ENCODE measurements around the gene QTRT2.
A peak's percentile ranks its signal among the peaks of the same experiment; 100 is the strongest.

The QTRT2 gene

GRCh38 chr3:114057011-114057347 is 442 bp downstream of the QTRT2 start:
- no peaks in the 10 kb centered on the region for H3K4me1 ChIP-seq (ENCODE audit: control insufficient read depth, insufficient read depth, low read length)
- H3K4me3 ChIP-seq (ENCODE audit: low read depth, low read length), result peak overlapping the region; percentile 86
- CTCF ChIA-PET, result no interaction called here
- POLR2A ChIA-PET, result no interaction called here
- H3K27ac ChIP-seq (ENCODE audit: extremely low read depth, low read depth, low read length), result no peak overlapping the region
- no peaks in the 10 kb centered on the region for H3K9me3 ChIP-seq (ENCODE audit: control insufficient read depth, insufficient read depth, low read depth, low read length)
- 0 out of 2 replicates have a peak, but pooled peaks have one; percentile 5 for TF ChIP-seq ZBTB48 (tag by site-specific recombination; IDR thresholded peaks at IDR 0.05)
- TF ChIP-seq ZNF24 (tag by site-specific recombination; IDR thresholded peaks at IDR 0.05), result no peak
- no peak for TF ChIP-seq ZNF521 (tag by site-specific recombination; IDR thresholded peaks at IDR 0.05)
- peak; percentile 3; the same call in 1 of the 2 replicates for TF ChIP-seq SCRT2 (tag by site-specific recombination; IDR thresholded peaks at IDR 0.05)
- TF ChIP-seq ZBTB1 (tag by site-specific recombination; IDR thresholded peaks at IDR 0.05), result no peak
- TF ChIP-seq ZFP69B (tag by site-specific recombination; IDR thresholded peaks at IDR 0.05), result 0 out of 2 replicates have a peak, but pooled peaks have one; percentile 2
- H3K36me3 ChIP-seq (ENCODE audit: control insufficient read depth in 2 of 2, insufficient read depth in 1 of 2, low read length in 2 of 2), result peaks cover 0 to 12% of the 10 kb centered on the region in 2 experiments; a peak in 1 of 3 replicates

GRCh38 chr3:114058646-114059045 is 2.1 kb downstream of the QTRT2 start:
- H3K4me3 ChIP-seq (ENCODE audit: low read depth, low read length), result no peak overlapping the region
- peaks cover 0 to 12% of the 10 kb centered on the region in 2 experiments; a peak in 1 of 3 replicates for H3K36me3 ChIP-seq (ENCODE audit: control insufficient read depth in 2 of 2, insufficient read depth in 1 of 2, low read length in 2 of 2)
- TF ChIP-seq ZNF184 (tag by site-specific recombination; IDR thresholded peaks at IDR 0.05) (no peak), REPIN1 (tag by site-specific recombination; IDR thresholded peaks at IDR 0.05; ENCODE audit: low read depth) (no peak), ZNF354C (tag by site-specific recombination; IDR thresholded peaks at IDR 0.05; ENCODE audit: borderline replicate concordance, low read depth) (no peak), ZNF341 (tag by site-specific recombination; IDR thresholded peaks at IDR 0.05; ENCODE audit: low read depth) (no peak), ZNF623 (tag by site-specific recombination; IDR thresholded peaks at IDR 0.05) (no peak), ZNF670 (tag by site-specific recombination; IDR thresholded peaks at IDR 0.05; ENCODE audit: low read depth) (no peak), ZNF768 (tag by site-specific recombination; IDR thresholded peaks at IDR 0.05) (no peak), ZNF10 (tag by site-specific recombination; IDR thresholded peaks at IDR 0.05) (no peak), GLIS2 (tag by site-specific recombination; IDR thresholded peaks at IDR 0.05) (no peak), ZNF692 (tag by site-specific recombination; IDR thresholded peaks at IDR 0.05) (no peak), ZNF518A (tag by site-specific recombination; conservative IDR thresholded peaks at IDR 0.05; ENCODE audit: low read depth) (no peak), ZNF157 (tag by site-specific recombination; IDR thresholded peaks at IDR 0.05) (no peak), ZNF391 (tag by site-specific recombination; IDR thresholded peaks at IDR 0.05; ENCODE audit: borderline replicate concordance, low read depth) (no peak), ZNF16 (tag by site-specific recombination; IDR thresholded peaks at IDR 0.05; ENCODE audit: low read depth) (no peak)
- TF ChIP-seq, protein P1, sequence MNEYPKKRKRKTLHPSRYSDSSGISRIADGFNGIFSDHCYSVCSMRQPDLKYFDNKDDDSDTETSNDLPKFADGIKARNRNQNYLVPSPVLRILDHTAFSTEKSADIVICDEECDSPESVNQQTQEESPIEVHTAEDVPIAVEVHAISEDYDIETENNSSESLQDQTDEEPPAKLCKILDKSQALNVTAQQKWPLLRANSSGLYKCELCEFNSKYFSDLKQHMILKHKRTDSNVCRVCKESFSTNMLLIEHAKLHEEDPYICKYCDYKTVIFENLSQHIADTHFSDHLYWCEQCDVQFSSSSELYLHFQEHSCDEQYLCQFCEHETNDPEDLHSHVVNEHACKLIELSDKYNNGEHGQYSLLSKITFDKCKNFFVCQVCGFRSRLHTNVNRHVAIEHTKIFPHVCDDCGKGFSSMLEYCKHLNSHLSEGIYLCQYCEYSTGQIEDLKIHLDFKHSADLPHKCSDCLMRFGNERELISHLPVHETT (tag by site-specific recombination; IDR thresholded peaks at IDR 0.05), result no peak
- TF ChIP-seq, protein P2, sequence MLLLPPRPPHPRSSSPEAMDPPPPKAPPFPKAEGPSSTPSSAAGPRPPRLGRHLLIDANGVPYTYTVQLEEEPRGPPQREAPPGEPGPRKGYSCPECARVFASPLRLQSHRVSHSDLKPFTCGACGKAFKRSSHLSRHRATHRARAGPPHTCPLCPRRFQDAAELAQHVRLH (tag by site-specific recombination; IDR thresholded peaks at IDR 0.05), result no peak
- POLR2A ChIA-PET, result no interaction called here
- no peaks in the 10 kb centered on the region for H3K9me3 ChIP-seq (ENCODE audit: control insufficient read depth, insufficient read depth, low read depth, low read length)
- no peak overlapping the region for H3K27ac ChIP-seq (ENCODE audit: extremely low read depth, low read depth, low read length)
- CTCF ChIA-PET, result no interaction called here
- no peaks in the 10 kb centered on the region for H3K4me1 ChIP-seq (ENCODE audit: control insufficient read depth, insufficient read depth, low read length)
